ENCODE data around the gene FPGS.

DNA sequence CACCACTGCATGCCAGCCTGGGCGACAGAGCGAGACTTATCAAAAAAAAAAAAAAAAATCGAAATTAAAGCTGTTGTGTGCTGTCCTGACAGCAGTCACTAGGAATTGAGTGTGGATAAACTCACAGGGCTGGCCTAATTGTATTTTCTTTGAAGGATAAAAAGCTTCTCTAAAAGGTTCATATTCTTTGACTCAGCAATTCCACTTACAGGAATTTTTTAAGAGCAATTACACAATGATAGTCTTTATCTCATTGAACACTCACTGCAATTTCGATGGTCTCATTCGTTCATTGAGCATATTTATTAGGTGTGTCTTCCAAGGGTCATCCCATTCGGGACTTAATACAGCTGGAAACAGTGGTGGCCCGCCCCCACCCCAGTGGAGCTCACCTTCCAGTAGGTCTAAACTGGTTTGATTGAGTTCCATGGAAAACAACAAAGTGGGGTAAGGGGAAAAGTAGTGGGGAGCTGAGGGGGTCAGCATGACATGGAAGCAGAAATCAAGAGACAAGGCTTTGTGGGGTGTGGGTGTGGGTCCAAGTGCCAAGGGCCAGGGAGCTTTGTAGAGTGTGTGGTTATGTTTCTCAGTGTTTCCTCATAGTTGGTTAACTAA lies 10.2 kb upstream of the FPGS start:
- TF ChIP-seq CTCF (IDR thresholded peaks at IDR 0.05) (no peak), POLR2A (IDR thresholded peaks at IDR 0.05) (no peak)

Measured in body of pancreas (tissue), 4 donors.